GM13976 (cell line): ENCODE data around the gene NTHL1.

Experiments used
- DNase-seq: peaks from one replicate; pipeline ENCODE4 v3.0.0; 2012; ENCODE audit warnings: low spot score
- CTCF ChIP-seq: IDR thresholded peaks from 2 replicates; pipeline ENCODE4 v1.5.1; 2012; ENCODE audit warnings: borderline replicate concordance, mild to moderate bottlenecking; ENCODE audit not compliant: insufficient read depth; ENCODE audit errors: extremely low read depth, missing control alignments, control extremely low read depth
- in situ Hi-C: fragments of 300-500 bp; cut with MboI; formaldehyde crosslinking; loops from one replicate; pipeline ENCODE4 v1.12.0; 2022; ENCODE audit warnings: low sequenced_read_pairs, mixed read lengths, inconsistent platforms; ENCODE audit not compliant: unreplicated experiment

Gene NTHL1

GRCh38 chr16:2079311-2079800 is 31.7 kb upstream of the NTHL1 start:
- no peak for DNase-seq
- in situ Hi-C loops: no loop called here

GRCh38 chr16:2078691-2079090 is 31.1 kb upstream of the NTHL1 start:
- in situ Hi-C loops: no loop called here
- TF ChIP-seq CTCF: no peak
- DNase-seq: no peak

More at GRCh38 chr16:2079311-2079800, 31.7 kb upstream of the NTHL1 start:
- TF ChIP-seq CTCF: no peak

GRCh38 chr16:2078096-2078495 is 30.5 kb upstream of the NTHL1 start:
- TF ChIP-seq CTCF: no peak
- no peak for DNase-seq
- in situ Hi-C loops: no loop called here

- no peak for TF ChIP-seq CTCF
- DNase-seq: no peak
- in situ Hi-C loops: no loop called here
These were observed 30.1 kb upstream of the NTHL1 start for GRCh38 chr16:2077696-2078095.

GRCh38 chr16:2077016-2077415 is 29.4 kb upstream of the NTHL1 start:
- no peak for TF ChIP-seq CTCF
- no peak for DNase-seq
- in situ Hi-C loops: no loop called here

GRCh38 chr16:2076072-2076865 is 28.6 kb upstream of the NTHL1 start:
- in situ Hi-C loops: no loop called here
- no peak for DNase-seq
- no peak for TF ChIP-seq CTCF
